ENCODE data around the gene CAMTA1. TPM values are rescaled to one million over a fixed set of nuclear protein-coding genes. Genes with fewer than 3 reads are reported as not detected.

CAMTA1 gene
- total RNA-seq, 2 experiments from 2014 or later = 43.3 to 46.0 TPM

GRCh38 chr1:6757719-6758435, 27.4 kb upstream of the CAMTA1 start:
- ChIA-PET POLR2A (no interaction called here), CTCF (no interaction called here)
- peaks cover 16% of the 10 kb centered on the region for H3K27me3 Mint-ChIP-seq (ENCODE audit: low read depth)
- no peaks in the 10 kb centered on the region for H3K9me3 Mint-ChIP-seq (ENCODE audit: insufficient read depth)
- no peaks in the 10 kb centered on the region for H3K36me3 Mint-ChIP-seq (ENCODE audit: low read depth)
- ATAC-seq (no peak), DNase-seq (no peak)
- H3K4me3 Mint-ChIP-seq = no peak overlapping the region
- H3K27ac Mint-ChIP-seq = no peak overlapping the region
- H3K4me1 Mint-ChIP-seq (ENCODE audit: low read depth) = no peaks in the 10 kb centered on the region

DNA sequence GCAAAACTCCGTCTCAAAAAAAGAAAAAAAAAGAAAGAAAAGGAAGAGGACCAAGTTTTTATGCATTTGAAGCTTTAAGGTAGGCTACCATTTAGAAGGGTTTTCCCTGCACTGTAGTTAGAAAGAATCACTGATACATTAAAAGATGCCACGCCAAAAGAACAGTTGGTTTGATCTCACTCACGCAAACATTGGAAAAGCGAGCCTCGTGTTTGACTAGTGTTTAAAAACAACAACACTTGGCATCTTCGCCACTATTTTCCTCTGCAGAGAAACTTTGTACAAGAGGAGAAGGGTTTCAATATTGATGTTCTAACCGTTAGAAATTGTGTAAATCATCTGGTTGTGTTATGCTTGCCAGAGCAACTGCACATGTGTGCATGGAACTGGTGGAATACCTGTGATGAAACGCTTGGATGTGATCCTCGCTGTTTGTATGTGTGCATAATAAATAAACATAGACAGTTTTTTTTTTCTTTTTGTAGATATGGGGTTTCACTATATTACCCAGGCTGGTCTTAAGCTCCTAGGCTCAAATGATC, 24.0 kb upstream of the CAMTA1 start:
- Mint-ChIP-seq H3K4me1 (ENCODE audit: low read depth) (no peaks in the 10 kb centered on the region), H3K9me3 (ENCODE audit: insufficient read depth) (no peaks in the 10 kb centered on the region), H3K36me3 (ENCODE audit: low read depth) (no peaks in the 10 kb centered on the region), H3K27ac (no peak overlapping the region), H3K27me3 (ENCODE audit: low read depth) (peaks cover 8% of the 10 kb centered on the region), H3K4me3 (no peak overlapping the region)
- ChIA-PET POLR2A (no interaction called here), CTCF (no interaction called here)
- ATAC-seq (no peak), DNase-seq (no peak)

- DNase-seq (no peak), ATAC-seq (no peak)
- no peaks in the 10 kb centered on the region for H3K4me1 Mint-ChIP-seq (ENCODE audit: low read depth)
- no peak overlapping the region for H3K4me3 Mint-ChIP-seq
- no peak overlapping the region for H3K27ac Mint-ChIP-seq
- CTCF ChIA-PET = no interaction called here
- H3K9me3 Mint-ChIP-seq (ENCODE audit: insufficient read depth) = no peaks in the 10 kb centered on the region
- peaks cover 5% of the 10 kb centered on the region for H3K27me3 Mint-ChIP-seq (ENCODE audit: low read depth)
- POLR2A ChIA-PET = no interaction called here
- no peaks in the 10 kb centered on the region for H3K36me3 Mint-ChIP-seq (ENCODE audit: low read depth)
Observed at GRCh38 chr1:6762060-6762459, 23.2 kb upstream of the CAMTA1 start.

GRCh38 chr1:6770751-6771440, 14.4 kb upstream of the CAMTA1 start:
- peaks cover 2% of the 10 kb centered on the region for H3K4me1 Mint-ChIP-seq (ENCODE audit: low read depth)
- ChIA-PET POLR2A (no interaction called here), CTCF (interaction anchor here (0.6 kb wide), 1 partner anchor 322 kb away, joined by 3 read pairs; no protein-coding TSS in a partner anchor)
- H3K27me3 Mint-ChIP-seq (ENCODE audit: low read depth) = peaks cover 7% of the 10 kb centered on the region
- H3K9me3 Mint-ChIP-seq (ENCODE audit: insufficient read depth) = no peaks in the 10 kb centered on the region
- no peaks in the 10 kb centered on the region for H3K36me3 Mint-ChIP-seq (ENCODE audit: low read depth)
- ATAC-seq (no peak), DNase-seq (no peak)
- no peak overlapping the region for H3K4me3 Mint-ChIP-seq
- H3K27ac Mint-ChIP-seq = no peak overlapping the region

DNA sequence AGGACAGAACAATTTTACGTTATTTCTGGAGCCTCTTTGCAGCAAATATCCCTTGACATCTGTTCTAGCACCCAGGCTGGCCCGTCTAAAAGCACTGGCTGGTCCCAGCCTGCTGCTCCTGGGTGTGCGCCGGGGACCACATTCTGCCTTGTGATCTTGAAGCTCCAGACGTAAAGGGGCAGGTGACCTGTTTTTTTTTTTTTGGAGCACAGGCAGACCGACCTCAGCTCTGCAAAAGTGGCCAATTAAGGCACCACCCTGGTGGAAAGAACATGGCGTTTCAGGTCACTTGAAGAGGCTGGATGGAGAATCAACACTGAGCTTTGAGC, 13.8 kb upstream of the CAMTA1 start:
- Mint-ChIP-seq H3K27ac (no peak overlapping the region), H3K36me3 (ENCODE audit: low read depth) (no peaks in the 10 kb centered on the region), H3K4me3 (no peak overlapping the region), H3K4me1 (ENCODE audit: low read depth) (peaks cover 2% of the 10 kb centered on the region), H3K9me3 (ENCODE audit: insufficient read depth) (peaks cover 3% of the 10 kb centered on the region), H3K27me3 (ENCODE audit: low read depth) (peaks cover 7% of the 10 kb centered on the region)
- ChIA-PET CTCF (interaction anchor here (0.6 kb wide), 1 partner anchor 323 kb away, joined by 3 read pairs; no protein-coding TSS in a partner anchor), POLR2A (interaction anchor here (2.2 kb wide), 1 partner anchor 13 kb away, joined by 6 read pairs; the partner anchor contains the start of gene CAMTA1)
- DNase-seq (no peak), ATAC-seq (no peak)

GRCh38 chr1:6774381-6774780, 10.9 kb upstream of the CAMTA1 start:
- Mint-ChIP-seq H3K9me3 (ENCODE audit: insufficient read depth) (peaks cover 3% of the 10 kb centered on the region), H3K36me3 (ENCODE audit: low read depth) (no peaks in the 10 kb centered on the region), H3K27me3 (ENCODE audit: low read depth) (peaks cover 13% of the 10 kb centered on the region), H3K4me3 (no peak overlapping the region), H3K27ac (no peak overlapping the region), H3K4me1 (ENCODE audit: low read depth) (peaks cover 13% of the 10 kb centered on the region)
- POLR2A ChIA-PET = no interaction called here
- CTCF ChIA-PET = no interaction called here
- no peak for DNase-seq
- ATAC-seq = no peak

- DNase-seq (no peak), ATAC-seq (no peak)
- H3K9me3 Mint-ChIP-seq (ENCODE audit: insufficient read depth) = peaks cover 3% of the 10 kb centered on the region
- peaks cover 13% of the 10 kb centered on the region for H3K4me1 Mint-ChIP-seq (ENCODE audit: low read depth)
- H3K4me3 Mint-ChIP-seq = no peak overlapping the region
- peaks cover 13% of the 10 kb centered on the region for H3K27me3 Mint-ChIP-seq (ENCODE audit: low read depth)
- H3K36me3 Mint-ChIP-seq (ENCODE audit: low read depth) = no peaks in the 10 kb centered on the region
- no peak overlapping the region for H3K27ac Mint-ChIP-seq
- CTCF ChIA-PET = no interaction called here
- POLR2A ChIA-PET = no interaction called here
Observed at GRCh38 chr1:6775261-6776043, 9.8 kb upstream of the CAMTA1 start.

DNA sequence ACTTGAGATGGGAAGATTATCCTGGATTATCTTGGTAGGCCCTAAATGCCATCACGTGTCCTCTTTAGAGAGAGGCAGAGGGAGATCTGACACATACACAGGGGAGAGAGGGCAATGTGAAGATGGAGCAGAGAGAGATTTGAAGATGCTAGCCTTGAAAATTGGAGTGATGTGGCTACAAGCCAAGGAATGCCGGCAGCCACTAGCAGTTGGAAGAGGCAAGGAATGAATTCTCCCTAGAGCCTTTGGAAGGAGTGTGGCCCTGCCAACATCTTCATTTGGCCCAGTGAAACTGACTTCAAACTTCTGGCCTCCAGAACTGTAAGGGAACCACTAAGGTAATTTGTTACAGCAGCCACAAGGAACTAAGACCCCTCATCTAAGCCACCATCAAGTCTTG, 8.9 kb upstream of the CAMTA1 start:
- ATAC-seq (no peak), DNase-seq (no peak)
- Mint-ChIP-seq H3K9me3 (ENCODE audit: insufficient read depth) (peaks cover 3% of the 10 kb centered on the region), H3K27me3 (ENCODE audit: low read depth) (peaks cover 9% of the 10 kb centered on the region), H3K4me1 (ENCODE audit: low read depth) (peaks cover 13% of the 10 kb centered on the region), H3K36me3 (ENCODE audit: low read depth) (no peaks in the 10 kb centered on the region), H3K4me3 (no peak overlapping the region), H3K27ac (no peak overlapping the region)
- ChIA-PET CTCF (no interaction called here), POLR2A (no interaction called here)

- ChIA-PET POLR2A (no interaction called here), CTCF (interaction anchor here (0.6 kb wide), 1 partner anchor 134 kb away, joined by 3 read pairs; no protein-coding TSS in a partner anchor)
- no peak for ATAC-seq
- Mint-ChIP-seq H3K27ac (no peak overlapping the region), H3K9me3 (ENCODE audit: insufficient read depth) (peaks cover 3% of the 10 kb centered on the region), H3K27me3 (ENCODE audit: low read depth) (peaks cover 9% of the 10 kb centered on the region), H3K36me3 (ENCODE audit: low read depth) (no peaks in the 10 kb centered on the region), H3K4me3 (no peak overlapping the region), H3K4me1 (ENCODE audit: low read depth) (peaks cover 13% of the 10 kb centered on the region)
- no peak for DNase-seq
Observed at GRCh38 chr1:6776895-6777294, 8.4 kb upstream of the CAMTA1 start.

GRCh38 chr1:6777813-6778212, 7.4 kb upstream of the CAMTA1 start:
- no peak overlapping the region for H3K4me3 Mint-ChIP-seq
- H3K27me3 Mint-ChIP-seq (ENCODE audit: low read depth) = peaks cover 9% of the 10 kb centered on the region
- ChIA-PET CTCF (no interaction called here), POLR2A (interaction anchor here (0.6 kb wide), 1 partner anchor 21 kb away, joined by 5 read pairs; no protein-coding TSS in a partner anchor)
- H3K36me3 Mint-ChIP-seq (ENCODE audit: low read depth) = no peaks in the 10 kb centered on the region
- H3K9me3 Mint-ChIP-seq (ENCODE audit: insufficient read depth) = peaks cover 3% of the 10 kb centered on the region
- ATAC-seq = no peak
- no peak overlapping the region for H3K27ac Mint-ChIP-seq
- H3K4me1 Mint-ChIP-seq (ENCODE audit: low read depth) = peaks cover 15% of the 10 kb centered on the region
- no peak for DNase-seq

DNA sequence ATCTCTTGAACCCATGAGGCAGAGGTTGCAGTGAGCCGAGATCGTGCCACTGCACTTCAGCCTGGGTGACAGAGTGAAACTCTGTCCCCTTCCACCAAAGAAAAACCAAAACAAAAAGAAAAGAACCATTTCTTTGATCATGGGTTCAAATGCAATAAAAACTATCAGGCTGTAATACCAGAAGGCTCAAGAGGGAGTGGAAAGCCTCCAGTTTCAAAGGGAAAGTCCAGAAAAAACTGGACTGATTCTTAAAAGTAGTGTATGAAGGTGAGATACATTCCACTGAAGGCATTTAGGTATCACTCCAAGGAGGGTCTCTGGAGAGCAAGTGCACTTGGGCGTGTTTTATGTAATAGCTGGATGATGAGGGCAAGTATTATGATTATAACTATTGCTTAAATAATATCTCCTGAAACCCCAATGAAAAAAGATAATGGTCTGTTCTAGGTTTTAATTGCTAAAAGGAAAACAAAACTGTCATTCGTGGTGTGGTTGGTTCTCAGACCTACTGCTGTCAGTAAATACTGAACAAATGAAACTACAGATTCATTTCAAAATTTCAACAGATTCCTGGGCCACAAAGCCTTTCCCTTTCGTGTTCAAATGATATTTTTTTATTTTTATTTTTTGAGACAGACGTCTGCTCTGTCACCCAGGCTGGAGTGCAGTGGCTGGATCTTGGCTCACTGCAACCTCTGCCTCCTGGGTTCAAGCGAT, 6.0 kb upstream of the CAMTA1 start:
- no peak overlapping the region for H3K27ac Mint-ChIP-seq
- no peak overlapping the region for H3K4me3 Mint-ChIP-seq
- peaks cover 1% of the 10 kb centered on the region for H3K36me3 Mint-ChIP-seq (ENCODE audit: low read depth)
- DNase-seq = no peak
- H3K4me1 Mint-ChIP-seq (ENCODE audit: low read depth) = peaks cover 23% of the 10 kb centered on the region
- ChIA-PET CTCF (no interaction called here), POLR2A (no interaction called here)
- ATAC-seq = no peak
- H3K9me3 Mint-ChIP-seq (ENCODE audit: insufficient read depth) = peaks cover 3% of the 10 kb centered on the region
- H3K27me3 Mint-ChIP-seq (ENCODE audit: low read depth) = peaks cover 6% of the 10 kb centered on the region
